Heart left ventricle (tissue), 13 donors: ENCODE results near the gene CS.
"Not testable (repeated sequence)": the region's sequence is repeated elsewhere in the genome, so short reads cannot be mapped to it uniquely, and the experiment has no call there.

Experiments used
- CTCF ChIP-seq, 12 donors: fragments of 200-600 bp; sonication (generic) in 4 of 12; IDR thresholded peaks; one replicate each; pipeline versions ENCODE4 v1.5.0 to v1.8.0; 2018 to 2022; ENCODE audit warnings: antibody characterized with exemption in 12 of 12, mild to moderate bottlenecking in 5 of 12
- POLR2A ChIP-seq, 2 donors: fragments of 450-650 bp; IDR thresholded peaks; one replicate each; pipeline ENCODE4 v1.6.1; 2017; ENCODE audit warnings: antibody characterized with exemption in 2 of 2, mild to moderate bottlenecking in 2 of 2, moderate library complexity in 2 of 2
- donor health status: ischemic (EF 13 %, LVEDD 7.1; RV severe dilation, severe dysfunction).
- donor health status: DM: no; HTN: yes; CAD: no.
- donor health status: DM: no; HTN: no; CAD: no.
- donor health status: ischemic (EF 25% LVEDD 6.9; RV normal size, moderate dysfunction).
- donor health status: ischemic (EF 25% LVEDD 5.7; RV mildly dilated, moderate dysfunction).
- donor health status: ischemic (EF 35%, LVEDD 5.7; RV mildly dilated, moderate dysfunction).
- donor health status: nonischemic (EF 11% LVEDD 7.7; RV severe dilation, severe dysfunction).
- donor health status: DM: yes; HTN: yes; CAD: no.
- donor health status: PGD.
- donor health status: ischemic (EF 29% LVEDD 5.4; RV normal size, mild dysfunction).
- donor health status: nonischemic (EF 23%, LVEDD 6.1; RV moderate dilation, normal function).

- not testable (repeated sequence) for TF ChIP-seq POLR2A, CTCF (IDR thresholded peaks at IDR 0.05)
Observed at GRCh38 chr12:56272468-56272867, 27.7 kb downstream of the CS start.
